ENCODE results near the gene FOXJ3.

Gene FOXJ3

DNA sequence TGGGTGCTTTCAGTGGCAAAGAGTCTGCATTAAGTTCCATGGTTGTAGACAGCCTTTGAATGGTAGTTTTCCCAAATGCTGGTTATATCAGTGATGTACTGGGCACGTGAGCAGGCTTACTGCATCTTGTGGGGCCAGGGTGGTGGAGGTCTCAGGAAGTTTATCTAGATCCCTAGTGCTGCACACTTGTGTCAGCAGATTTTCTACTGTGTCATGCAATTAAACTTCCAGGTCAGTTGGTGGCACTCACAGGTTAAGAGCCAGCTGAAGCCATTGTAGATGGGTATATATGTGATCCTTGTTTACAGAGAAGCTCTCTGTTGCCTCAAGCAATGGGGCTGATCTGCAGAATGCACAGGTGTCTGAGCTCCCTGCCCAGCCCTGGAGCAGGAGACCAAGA lies 33.0 kb downstream of the FOXJ3 start:
- DNase-seq = no peak

DNA sequence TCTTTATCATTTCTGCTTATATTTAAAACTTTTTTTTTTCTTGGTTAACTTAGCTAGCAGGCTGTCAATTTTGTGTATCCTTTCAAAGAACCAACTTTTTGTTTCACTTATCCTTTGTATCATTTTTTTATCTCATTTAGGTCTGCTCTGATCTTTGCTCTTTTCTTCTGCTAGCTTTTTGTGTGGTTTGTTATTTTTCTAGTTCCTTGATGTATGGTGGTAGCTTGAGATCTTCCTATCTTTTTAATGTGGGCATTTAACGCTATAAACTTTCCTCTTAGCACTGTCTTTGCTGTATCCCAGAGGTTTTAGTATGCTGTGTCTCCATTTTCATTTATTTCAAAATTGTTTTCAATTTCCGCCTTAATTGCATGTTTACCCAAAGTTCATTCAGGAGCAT lies 36.5 kb downstream of the FOXJ3 start:
- DNase-seq = no peak

- DNase-seq = no peak
Observed at GRCh38 chr1:42295816-42296215, 39.2 kb downstream of the FOXJ3 start.

- DNase-seq = no peak
Observed at GRCh38 chr1:42290130-42290529, 44.9 kb downstream of the FOXJ3 start.

GRCh38 chr1:42288311-42288985 lies 46.6 kb downstream of the FOXJ3 start:
- no peak for DNase-seq

DNA sequence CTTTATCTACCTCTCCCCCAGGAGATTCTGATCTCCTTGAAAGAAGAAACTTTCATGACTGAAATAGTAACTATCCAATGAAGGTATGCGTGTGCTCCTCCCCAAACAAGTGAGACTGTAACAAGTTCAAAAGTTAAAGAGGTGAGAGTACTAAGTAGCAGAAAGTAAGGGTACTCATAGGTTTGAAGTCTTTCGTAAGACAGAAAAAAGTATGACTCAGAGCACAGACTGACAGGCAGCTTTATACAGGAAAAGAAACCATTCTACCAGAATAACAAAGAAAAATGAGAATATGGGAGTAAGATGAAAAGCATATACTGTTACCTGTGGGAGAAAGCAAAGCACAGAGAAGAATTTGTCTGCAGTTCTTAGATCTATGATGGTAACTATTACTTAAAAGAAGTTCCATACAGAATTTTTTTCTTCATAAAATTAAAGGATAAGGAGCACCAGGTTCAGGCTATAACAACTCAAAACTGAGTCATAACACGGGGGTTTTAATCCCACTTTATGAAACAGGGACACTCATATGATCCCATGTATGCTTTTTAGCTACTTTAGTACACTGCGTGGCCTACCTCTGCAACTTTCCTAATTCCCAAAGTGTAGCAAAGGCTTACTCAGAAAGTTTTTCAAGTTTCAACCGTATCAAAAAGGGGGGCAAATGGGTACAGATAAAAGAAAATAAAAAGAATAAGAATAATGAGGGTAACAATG lies 52.0 kb downstream of the FOXJ3 start:
- DNase-seq = no peak

DNA sequence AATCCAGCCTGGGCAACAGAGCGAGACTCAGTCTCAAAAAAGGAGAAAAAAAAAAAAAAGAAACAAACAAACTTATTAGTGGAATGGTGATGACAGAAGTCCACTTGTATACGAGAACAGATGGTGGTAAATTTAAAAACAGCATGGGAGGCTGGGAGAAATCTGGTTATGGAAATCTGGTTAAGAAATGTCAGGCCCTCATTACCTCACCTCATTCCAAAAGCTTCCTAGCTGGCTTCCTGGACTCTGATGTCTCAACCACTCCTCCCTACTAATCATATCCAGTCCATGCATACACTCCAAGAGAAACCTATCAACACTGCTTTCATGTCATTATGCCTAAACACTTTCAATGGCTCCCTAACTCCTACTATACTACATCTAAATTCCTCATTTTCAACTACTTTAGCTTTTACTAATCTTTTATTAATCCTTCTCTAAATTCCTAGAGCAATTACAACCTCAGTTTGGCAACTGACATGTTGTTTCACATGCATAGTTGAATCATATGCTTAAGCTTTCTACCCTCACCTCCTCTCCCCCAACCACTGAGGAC lies 52.9 kb downstream of the FOXJ3 start:
- no peak for DNase-seq

GRCh38 chr1:42280821-42281220 lies 54.2 kb downstream of the FOXJ3 start:
- DNase-seq = no peak

GRCh38 chr1:42279055-42279454 lies 56.0 kb downstream of the FOXJ3 start:
- no peak for DNase-seq

DNA sequence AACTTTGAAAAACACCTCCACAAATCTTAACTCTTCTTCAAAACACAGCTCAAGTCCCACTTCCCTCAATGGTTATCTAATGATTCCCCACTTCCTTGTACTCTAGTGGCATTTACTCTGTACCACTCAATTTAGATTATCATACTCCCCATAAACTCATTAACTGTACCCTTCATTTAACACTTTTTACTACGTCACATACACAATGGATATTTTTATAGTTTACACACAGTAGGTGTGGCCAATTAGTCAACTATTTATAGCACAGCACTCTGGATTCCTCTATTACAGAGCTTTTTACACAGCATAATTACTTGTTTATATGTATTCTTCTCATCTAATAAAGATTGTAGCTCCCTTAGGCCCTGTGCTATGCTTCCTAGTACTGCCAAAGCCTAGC lies 62.1 kb downstream of the FOXJ3 start:
- no peak for DNase-seq

DNA sequence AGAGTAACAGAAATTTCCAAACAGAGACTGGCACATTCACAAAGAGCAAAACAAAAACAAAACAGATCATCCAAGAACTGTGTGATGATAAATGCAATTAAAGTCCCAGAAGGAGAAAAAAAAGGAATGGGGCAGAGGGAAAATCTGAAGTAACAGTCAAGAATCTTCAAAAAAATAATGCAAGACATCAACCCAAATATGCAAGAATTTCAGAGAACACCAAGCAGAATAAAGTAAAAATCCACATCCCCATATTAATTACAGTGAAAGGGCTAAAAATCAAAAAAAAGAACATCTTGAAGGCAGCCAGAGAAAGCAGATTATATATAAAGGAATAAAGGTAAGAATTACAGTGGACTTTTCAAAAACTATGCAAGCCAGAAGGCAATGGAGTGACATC lies 67.1 kb downstream of the FOXJ3 start:
- DNase-seq = no peak

- DNase-seq = no peak
Observed at GRCh38 chr1:42266253-42267135, 68.5 kb downstream of the FOXJ3 start.

DNA sequence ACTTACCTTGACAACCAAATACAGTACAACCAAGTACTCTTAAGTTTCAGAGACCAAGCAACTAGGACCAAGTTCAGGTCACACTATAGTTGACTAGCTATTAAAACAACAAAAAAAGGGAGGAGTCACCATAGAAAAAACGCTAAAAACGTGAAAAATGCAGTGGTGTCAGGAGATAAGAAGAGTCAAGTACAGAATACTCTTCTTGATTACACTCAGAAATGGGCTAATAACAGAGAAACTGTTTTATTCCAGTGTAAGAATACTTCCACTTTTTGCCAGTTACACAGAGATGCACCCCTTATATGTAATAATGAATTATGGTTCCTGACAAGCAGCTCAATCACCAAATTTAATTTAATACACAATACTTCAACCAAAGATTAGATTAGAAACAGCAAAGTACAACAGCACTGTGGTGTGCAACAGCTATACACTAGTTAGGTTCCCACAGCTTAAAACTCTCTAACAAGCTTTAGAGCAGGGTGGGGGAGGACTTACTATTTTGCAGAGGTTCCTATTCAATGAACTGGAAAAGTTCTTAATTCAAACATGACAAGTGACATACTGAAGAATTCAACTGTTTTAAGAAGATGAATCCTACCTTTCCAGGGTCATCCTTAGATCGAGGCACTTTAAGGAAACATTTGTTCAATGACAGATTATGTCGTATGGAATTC lies 70.4 kb downstream of the FOXJ3 start:
- DNase-seq = no peak

- DNase-seq = no peak
Observed at GRCh38 chr1:42263019-42263418, 72.0 kb downstream of the FOXJ3 start.

DNA sequence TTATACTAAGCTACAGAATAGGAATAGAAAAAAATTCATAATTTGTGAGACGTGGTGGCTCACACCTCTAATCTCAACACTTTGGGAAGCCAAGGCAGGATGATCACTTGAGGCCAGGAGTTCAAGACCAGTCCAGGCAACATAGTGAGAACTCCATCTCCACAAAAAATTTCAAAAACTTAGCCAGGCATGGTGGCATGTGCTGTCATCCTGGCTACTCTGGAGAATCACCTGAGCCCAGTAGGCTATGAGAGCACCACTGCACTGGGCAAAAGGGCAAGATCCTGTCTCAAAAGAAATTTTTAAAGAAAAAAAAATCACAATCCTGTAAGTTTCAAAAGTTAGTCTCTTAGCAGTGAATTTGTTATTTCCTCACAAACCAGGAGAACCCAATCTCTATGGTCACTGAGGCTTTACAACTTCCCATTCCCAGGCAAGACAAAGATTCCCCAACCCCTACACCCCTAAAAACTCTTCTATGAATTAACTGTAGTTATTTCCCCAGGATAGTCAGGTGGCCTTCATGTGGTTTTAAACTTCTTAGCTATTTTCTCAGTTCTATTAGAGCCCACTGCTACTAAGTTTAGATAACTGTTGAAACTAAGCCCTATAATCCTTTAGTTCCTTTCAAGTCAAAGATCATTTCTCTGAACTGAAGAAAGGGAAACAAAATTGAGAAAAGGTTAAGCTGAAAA lies 74.5 kb downstream of the FOXJ3 start:
- DNase-seq = no peak

- no peak for DNase-seq
Observed at GRCh38 chr1:42259739-42260064, 75.3 kb downstream of the FOXJ3 start.

DNA sequence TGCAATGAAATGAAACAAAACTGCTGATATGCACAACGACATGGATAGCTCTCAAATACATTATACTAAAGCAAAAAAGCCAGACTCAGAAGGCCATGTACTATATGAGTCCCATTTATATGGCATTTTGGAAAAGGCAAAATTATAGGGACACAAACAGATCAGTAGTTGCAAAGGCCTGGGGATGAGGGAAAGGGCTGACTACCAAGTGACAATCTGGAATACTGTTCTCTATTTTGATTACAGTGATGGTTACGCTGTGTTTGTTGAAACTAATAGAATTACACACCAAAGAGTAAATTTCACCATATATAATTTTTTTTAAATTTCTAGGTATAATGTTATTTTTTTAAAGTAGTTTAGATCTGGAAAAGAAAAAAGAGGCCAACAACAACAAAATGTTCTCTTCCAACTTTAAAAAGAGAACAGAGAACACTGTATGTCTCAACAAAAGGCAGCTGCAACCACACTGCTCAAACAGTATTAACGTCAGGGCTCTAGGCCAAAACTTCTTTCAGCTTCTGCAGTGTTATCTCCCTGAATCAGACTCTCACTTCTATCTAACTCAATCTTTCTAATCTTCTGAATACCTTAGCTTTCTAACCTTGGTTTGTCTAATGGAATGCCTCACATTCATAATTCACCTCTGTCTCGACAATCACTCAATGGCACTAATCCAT lies 75.8 kb downstream of the FOXJ3 start:
- no peak for DNase-seq

- no peak for DNase-seq
Observed at GRCh38 chr1:42258218-42258617, 76.8 kb downstream of the FOXJ3 start.

DNA sequence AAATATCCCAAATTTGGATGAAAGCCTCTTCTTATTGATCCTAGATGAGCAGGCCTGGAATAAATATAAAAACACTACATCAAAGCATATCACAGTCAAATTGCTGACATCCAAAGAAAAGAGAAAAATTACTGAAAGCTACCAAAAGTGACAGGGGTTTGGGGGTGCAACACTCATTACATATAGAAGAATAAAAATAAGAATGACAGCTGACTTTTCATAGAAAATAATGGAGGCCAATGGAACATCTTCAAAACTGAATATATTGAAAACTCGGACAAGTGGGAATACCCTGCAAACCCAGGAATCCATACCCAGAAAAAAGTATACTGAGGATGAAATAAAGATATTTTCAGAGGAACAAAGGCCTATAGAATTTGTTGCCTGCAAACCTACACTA lies 84.0 kb downstream of the FOXJ3 start:
- DNase-seq = no peak

DNA sequence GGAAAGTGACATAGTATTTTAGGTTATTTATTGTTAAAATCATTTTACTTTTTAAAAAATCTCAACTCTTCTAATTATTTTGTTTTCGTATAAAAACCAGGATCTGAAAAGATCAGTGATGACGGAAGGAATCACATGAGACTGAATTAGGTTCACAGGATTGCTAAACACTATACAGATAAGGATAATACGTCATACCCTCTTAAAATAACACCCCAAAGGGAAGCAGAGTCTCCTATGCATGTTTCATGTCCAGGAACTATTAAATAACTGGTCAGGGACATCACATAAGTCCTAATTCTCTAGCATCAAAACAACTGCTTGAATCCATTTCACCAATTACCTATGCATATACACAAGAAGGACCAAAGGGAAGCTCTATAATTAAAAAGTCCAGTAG lies 84.9 kb downstream of the FOXJ3 start:
- DNase-seq = no peak

GRCh38 chr1:42240966-42241755 lies 93.9 kb downstream of the FOXJ3 start:
- no peak for DNase-seq
